GM18505 (cell line): ENCODE results near the gene SGSM2.

Experiments used
- ATAC-seq: cut with Tn5 transposase; IDR thresholded peaks from one replicate; pipeline ENCODE4 v1.9.1; 2021; ENCODE audit not compliant: unreplicated experiment
- POLR2A ChIP-seq: IDR thresholded peaks from 4 replicates; pipeline ENCODE4 v1.6.1; 2011; ENCODE audit warnings: borderline replicate concordance; ENCODE audit not compliant: insufficient read depth, insufficient read length; ENCODE audit errors: extremely low read depth

Gene SGSM2

GRCh38 chr17:2376107-2376506, 38.8 kb downstream of the SGSM2 start:
- TF ChIP-seq POLR2A, result no peak
- no peak for ATAC-seq

- ATAC-seq, result no peak
- no peak for TF ChIP-seq POLR2A
These were observed 40.4 kb downstream of the SGSM2 start for GRCh38 chr17:2377659-2378058.

- TF ChIP-seq POLR2A, result no peak
- no peak for ATAC-seq
These were observed 41.6 kb downstream of the SGSM2 start for GRCh38 chr17:2378905-2379304.

- TF ChIP-seq POLR2A, result no peak
- ATAC-seq, result no peak
These were observed 42.4 kb downstream of the SGSM2 start for GRCh38 chr17:2379489-2380225.

- ATAC-seq, result no peak
These were observed 43.1 kb downstream of the SGSM2 start for GRCh38 chr17:2380226-2380922.

GRCh38 chr17:2380950-2381649, 43.8 kb downstream of the SGSM2 start:
- no peak for ATAC-seq
- TF ChIP-seq POLR2A, result no peak

More at GRCh38 chr17:2380226-2380922, 43.1 kb downstream of the SGSM2 start:
- TF ChIP-seq POLR2A, result no peak

- ATAC-seq, result no peak
- TF ChIP-seq POLR2A, result no peak
These were observed 46.4 kb downstream of the SGSM2 start for GRCh38 chr17:2383628-2384167.

- TF ChIP-seq POLR2A, result no peak
- ATAC-seq, result no peak
These were observed 47.3 kb downstream of the SGSM2 start for GRCh38 chr17:2384439-2385127.

- no peak for ATAC-seq
- no peak for TF ChIP-seq POLR2A
These were observed 48.2 kb downstream of the SGSM2 start for GRCh38 chr17:2385240-2386210.

- no peak for ATAC-seq
These were observed 49.2 kb downstream of the SGSM2 start for GRCh38 chr17:2386400-2387085.

More at GRCh38 chr17:2386400-2387085, 49.2 kb downstream of the SGSM2 start:
- no peak for TF ChIP-seq POLR2A
